GM12878 (cell line): ENCODE measurements around the gene AANAT. TPM values are rescaled to one million over a fixed set of nuclear protein-coding genes. Genes with fewer than 3 reads are reported as not detected.

Experiments used
- BCL11A ChIP-seq: IDR thresholded peaks from 2 replicates; pipeline ENCODE4 v1.6.1; 2011; ENCODE audit warnings: low read depth, low read length
- CEBPB ChIP-seq, 2 experiments: fragments of 150-350 bp in 1 of 2; IDR thresholded peaks; 2 replicates each; pipeline ENCODE4 v1.6.1; 2012 to 2014; ENCODE audit warnings: low read depth in 2 of 2, low read length in 2 of 2, borderline replicate concordance in 1 of 2, inconsistent platforms in 1 of 2
- CREM ChIP-seq: IDR thresholded peaks from 2 replicates; pipeline ENCODE4 v1.6.1; 2014; ENCODE audit warnings: antibody characterized with exemption, low read depth
- EP300 ChIP-seq, 2 experiments: fragments of 150-350 bp in 1 of 2; IDR thresholded peaks; 2 replicates each; pipeline ENCODE4 v1.6.1; 2011 to 2012; ENCODE audit warnings: low read depth in 2 of 2, low read length in 2 of 2, borderline replicate concordance in 1 of 2, improper control_type of control experiment in 1 of 2, inconsistent platforms in 1 of 2; ENCODE audit not compliant: control insufficient read depth in 1 of 2
- EZH2 ChIP-seq: IDR thresholded peaks from 2 replicates; pipeline ENCODE4 v1.6.1; 2012; ENCODE audit warnings: low read depth, mild to moderate bottlenecking, control low read depth, inconsistent platforms, low read length, borderline replicate concordance; ENCODE audit not compliant: control insufficient read depth
- HDAC2 ChIP-seq: fragments of 200-600 bp; sonication (generic); IDR thresholded peaks from 2 replicates; pipeline ENCODE4 v1.6.1; 2017
- KAT2A ChIP-seq: conservative IDR thresholded peaks from 2 replicates; pipeline ENCODE4 v1.6.1; 2011; ENCODE audit warnings: low read depth, low read length; ENCODE audit not compliant: control insufficient read depth
- NFXL1 ChIP-seq: fragments of 450-650 bp; IDR thresholded peaks from 2 replicates; pipeline ENCODE4 v1.6.1; 2017; ENCODE audit warnings: antibody characterized with exemption, mild to moderate bottlenecking, borderline replicate concordance
- NR2F1 ChIP-seq: fragments of 450-650 bp; conservative IDR thresholded peaks from 2 replicates; pipeline ENCODE4 v1.6.1; 2017; ENCODE audit warnings: mild to moderate bottlenecking
- RCOR1 ChIP-seq: conservative IDR thresholded peaks from 2 replicates; pipeline ENCODE4 v1.6.1; 2012; ENCODE audit warnings: low read depth, low read length, improper control_type of control experiment
- SPI1 ChIP-seq: IDR thresholded peaks from 2 replicates; pipeline ENCODE4 v1.6.1; 2011; ENCODE audit warnings: low read depth, mild to moderate bottlenecking, low read length, moderate library complexity, borderline replicate concordance; ENCODE audit not compliant: insufficient read depth
- ZNF622 ChIP-seq: fragments of 450-650 bp; IDR thresholded peaks from 2 replicates; pipeline ENCODE4 v1.6.1; 2017; ENCODE audit warnings: mild to moderate bottlenecking, inconsistent platforms
- ZZZ3 ChIP-seq: IDR thresholded peaks from 2 replicates; pipeline ENCODE4 v1.6.1; 2011; ENCODE audit warnings: low read depth; ENCODE audit not compliant: control insufficient read depth, insufficient read length
- polyA plus RNA-seq, 11 experiments: library from polyadenylated mRNA; depleted of rRNA in 4 of 11; unstranded in 6 of 11; stranded (reverse) in 5 of 11; fragments of >200 nt; fragmentation: Nextera tagmentation in 4 of 11; fragmentation: Illumina TruSeq in 1 of 11; extraction: Ambion mirVana in 4 of 11; extraction: Trizol in 1 of 11; gene quantifications; 1 replicate in 1 of 11; 2 replicates in 10 of 11; pipeline versions ENCODE4 v1.2.1 to v1.2.3, GENCODE V29; 2011 to 2016; ENCODE audit warnings: inconsistent platforms in 2 of 11, missing spikeins in 2 of 11, low read depth in 1 of 11
- total RNA-seq, 4 experiments: library from RNA; depleted of rRNA in 3 of 4; stranded (reverse); fragments of >200 nt in 3 of 4; fragmentation: Illumina TruSeq in 1 of 4; extraction: Trizol in 1 of 4; gene quantifications; 2 replicates each; pipeline versions ENCODE4 v1.2.1 to v1.2.3, GENCODE V29; 2013 to 2021
- TF ChIP-seq, protein P1 (sequence below): fragments of 450-650 bp; IDR thresholded peaks from 2 replicates; pipeline ENCODE4 v1.6.1; 2017; ENCODE audit warnings: low read depth, mild to moderate bottlenecking, moderate library complexity
- TF ChIP-seq, protein P2 (sequence below): fragments of 450-650 bp; IDR thresholded peaks from 2 replicates; pipeline ENCODE4 v1.6.1; 2017; ENCODE audit warnings: mild to moderate bottlenecking, low read depth, inconsistent platforms; ENCODE audit not compliant: poor library complexity, severe bottlenecking
- TF ChIP-seq, protein P3 (sequence below): IDR thresholded peaks from 2 replicates; pipeline ENCODE4 v1.6.1; 2011; ENCODE audit warnings: borderline replicate concordance, low read depth, mild to moderate bottlenecking, moderate library complexity, mixed read lengths, low read length; ENCODE audit not compliant: insufficient read depth; ENCODE audit errors: extremely low read length
- TF ChIP-seq, protein P4 (sequence below): fragments of 450-650 bp; IDR thresholded peaks from 2 replicates; pipeline ENCODE4 v1.6.1; 2017; ENCODE audit warnings: mild to moderate bottlenecking, moderate library complexity

AANAT gene
- total and polyA plus RNA-seq, 10 of the 15 experiments (the other 5 are each of a cell fraction or from before 2014, with no cell fraction given), result 0.23 TPM; not detected in 9

DNA sequence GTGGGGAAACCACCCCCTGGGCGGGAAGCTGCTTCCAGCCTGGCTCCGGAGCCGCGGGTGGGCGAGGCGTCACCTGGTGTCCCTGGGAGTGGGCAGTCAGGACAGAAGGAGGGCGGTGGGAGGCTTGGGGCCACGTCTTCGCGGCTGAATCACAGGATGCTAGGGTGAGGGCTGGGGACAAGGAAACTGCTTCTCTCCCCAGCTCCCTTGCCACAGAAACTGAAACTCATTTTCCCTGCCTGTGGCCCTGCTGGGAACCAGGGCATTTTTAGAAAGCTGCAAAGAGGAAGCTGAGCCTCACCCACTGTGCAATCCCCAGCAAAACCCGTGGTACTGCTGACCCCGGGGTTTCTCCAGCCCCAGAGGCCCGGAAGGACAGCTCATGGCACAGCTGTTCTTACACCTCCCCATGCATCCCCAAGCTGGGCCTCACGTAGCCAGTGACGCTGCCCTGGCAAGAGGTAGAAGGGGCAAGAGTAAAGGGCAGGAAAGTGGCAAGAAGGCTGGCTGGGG lies 25.6 kb downstream of the AANAT start (continued):
- TF ChIP-seq, protein P1, sequence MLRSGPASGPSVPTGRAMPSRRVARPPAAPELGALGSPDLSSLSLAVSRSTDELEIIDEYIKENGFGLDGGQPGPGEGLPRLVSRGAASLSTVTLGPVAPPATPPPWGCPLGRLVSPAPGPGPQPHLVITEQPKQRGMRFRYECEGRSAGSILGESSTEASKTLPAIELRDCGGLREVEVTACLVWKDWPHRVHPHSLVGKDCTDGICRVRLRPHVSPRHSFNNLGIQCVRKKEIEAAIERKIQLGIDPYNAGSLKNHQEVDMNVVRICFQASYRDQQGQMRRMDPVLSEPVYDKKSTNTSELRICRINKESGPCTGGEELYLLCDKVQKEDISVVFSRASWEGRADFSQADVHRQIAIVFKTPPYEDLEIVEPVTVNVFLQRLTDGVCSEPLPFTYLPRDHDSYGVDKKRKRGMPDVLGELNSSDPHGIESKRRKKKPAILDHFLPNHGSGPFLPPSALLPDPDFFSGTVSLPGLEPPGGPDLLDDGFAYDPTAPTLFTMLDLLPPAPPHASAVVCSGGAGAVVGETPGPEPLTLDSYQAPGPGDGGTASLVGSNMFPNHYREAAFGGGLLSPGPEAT, result peak; percentile 70
- no peak for TF ChIP-seq NFXL1
- no peak for TF ChIP-seq BCL11A
- TF ChIP-seq KAT2A, result no peak
- TF ChIP-seq, protein P2, sequence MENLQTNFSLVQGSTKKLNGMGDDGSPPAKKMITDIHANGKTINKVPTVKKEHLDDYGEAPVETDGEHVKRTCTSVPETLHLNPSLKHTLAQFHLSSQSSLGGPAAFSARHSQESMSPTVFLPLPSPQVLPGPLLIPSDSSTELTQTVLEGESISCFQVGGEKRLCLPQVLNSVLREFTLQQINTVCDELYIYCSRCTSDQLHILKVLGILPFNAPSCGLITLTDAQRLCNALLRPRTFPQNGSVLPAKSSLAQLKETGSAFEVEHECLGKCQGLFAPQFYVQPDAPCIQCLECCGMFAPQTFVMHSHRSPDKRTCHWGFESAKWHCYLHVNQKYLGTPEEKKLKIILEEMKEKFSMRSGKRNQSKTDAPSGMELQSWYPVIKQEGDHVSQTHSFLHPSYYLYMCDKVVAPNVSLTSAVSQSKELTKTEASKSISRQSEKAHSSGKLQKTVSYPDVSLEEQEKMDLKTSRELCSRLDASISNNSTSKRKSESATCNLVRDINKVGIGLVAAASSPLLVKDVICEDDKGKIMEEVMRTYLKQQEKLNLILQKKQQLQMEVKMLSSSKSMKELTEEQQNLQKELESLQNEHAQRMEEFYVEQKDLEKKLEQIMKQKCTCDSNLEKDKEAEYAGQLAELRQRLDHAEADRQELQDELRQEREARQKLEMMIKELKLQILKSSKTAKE, result no peak
- TF ChIP-seq EZH2, result no peak
- no peak; a peak in 1 of 4 replicates for TF ChIP-seq EP300 (IDR thresholded peaks at IDR 0.05; ENCODE audit: borderline replicate concordance in 1 of 2, control insufficient read depth in 1 of 2, low read depth in 2 of 2, low read length in 2 of 2)
- TF ChIP-seq ZZZ3, result no peak
- TF ChIP-seq, protein P3, sequence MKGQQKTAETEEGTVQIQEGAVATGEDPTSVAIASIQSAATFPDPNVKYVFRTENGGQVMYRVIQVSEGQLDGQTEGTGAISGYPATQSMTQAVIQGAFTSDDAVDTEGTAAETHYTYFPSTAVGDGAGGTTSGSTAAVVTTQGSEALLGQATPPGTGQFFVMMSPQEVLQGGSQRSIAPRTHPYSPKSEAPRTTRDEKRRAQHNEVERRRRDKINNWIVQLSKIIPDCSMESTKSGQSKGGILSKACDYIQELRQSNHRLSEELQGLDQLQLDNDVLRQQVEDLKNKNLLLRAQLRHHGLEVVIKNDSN, result no peak
- no peak for TF ChIP-seq RCOR1
- TF ChIP-seq SPI1, result no peak
- TF ChIP-seq NR2F1, result peak; percentile 82
- no peak for TF ChIP-seq ZNF622
- TF ChIP-seq, protein P4, sequence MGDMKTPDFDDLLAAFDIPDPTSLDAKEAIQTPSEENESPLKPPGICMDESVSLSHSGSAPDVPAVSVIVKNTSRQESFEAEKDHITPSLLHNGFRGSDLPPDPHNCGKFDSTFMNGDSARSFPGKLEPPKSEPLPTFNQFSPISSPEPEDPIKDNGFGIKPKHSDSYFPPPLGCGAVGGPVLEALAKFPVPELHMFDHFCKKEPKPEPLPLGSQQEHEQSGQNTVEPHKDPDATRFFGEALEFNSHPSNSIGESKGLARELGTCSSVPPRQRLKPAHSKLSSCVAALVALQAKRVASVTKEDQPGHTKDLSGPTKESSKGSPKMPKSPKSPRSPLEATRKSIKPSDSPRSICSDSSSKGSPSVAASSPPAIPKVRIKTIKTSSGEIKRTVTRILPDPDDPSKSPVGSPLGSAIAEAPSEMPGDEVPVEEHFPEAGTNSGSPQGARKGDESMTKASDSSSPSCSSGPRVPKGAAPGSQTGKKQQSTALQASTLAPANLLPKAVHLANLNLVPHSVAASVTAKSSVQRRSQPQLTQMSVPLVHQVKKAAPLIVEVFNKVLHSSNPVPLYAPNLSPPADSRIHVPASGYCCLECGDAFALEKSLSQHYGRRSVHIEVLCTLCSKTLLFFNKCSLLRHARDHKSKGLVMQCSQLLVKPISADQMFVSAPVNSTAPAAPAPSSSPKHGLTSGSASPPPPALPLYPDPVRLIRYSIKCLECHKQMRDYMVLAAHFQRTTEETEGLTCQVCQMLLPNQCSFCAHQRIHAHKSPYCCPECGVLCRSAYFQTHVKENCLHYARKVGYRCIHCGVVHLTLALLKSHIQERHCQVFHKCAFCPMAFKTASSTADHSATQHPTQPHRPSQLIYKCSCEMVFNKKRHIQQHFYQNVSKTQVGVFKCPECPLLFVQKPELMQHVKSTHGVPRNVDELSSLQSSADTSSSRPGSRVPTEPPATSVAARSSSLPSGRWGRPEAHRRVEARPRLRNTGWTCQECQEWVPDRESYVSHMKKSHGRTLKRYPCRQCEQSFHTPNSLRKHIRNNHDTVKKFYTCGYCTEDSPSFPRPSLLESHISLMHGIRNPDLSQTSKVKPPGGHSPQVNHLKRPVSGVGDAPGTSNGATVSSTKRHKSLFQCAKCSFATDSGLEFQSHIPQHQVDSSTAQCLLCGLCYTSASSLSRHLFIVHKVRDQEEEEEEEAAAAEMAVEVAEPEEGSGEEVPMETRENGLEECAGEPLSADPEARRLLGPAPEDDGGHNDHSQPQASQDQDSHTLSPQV, result no peak
- TF ChIP-seq CEBPB (IDR thresholded peaks at IDR 0.05; ENCODE audit: borderline replicate concordance in 1 of 2, low read depth in 2 of 2, low read length in 2 of 2), result no peak
- TF ChIP-seq HDAC2, result no peak
- TF ChIP-seq CREM, result no peak
